SH-SY5Y (cell line): ENCODE data around the gene DLX3.

Source experiments
- GATA2 ChIP-seq: IDR thresholded peaks from 2 replicates; pipeline ENCODE4 v1.6.1; 2011; ENCODE audit warnings: mild to moderate bottlenecking, low read depth, low read length
- GATA3 ChIP-seq: IDR thresholded peaks from 2 replicates; pipeline ENCODE4 v1.6.1; 2011; ENCODE audit warnings: low read depth, mild to moderate bottlenecking, low read length, moderate library complexity

DNA sequence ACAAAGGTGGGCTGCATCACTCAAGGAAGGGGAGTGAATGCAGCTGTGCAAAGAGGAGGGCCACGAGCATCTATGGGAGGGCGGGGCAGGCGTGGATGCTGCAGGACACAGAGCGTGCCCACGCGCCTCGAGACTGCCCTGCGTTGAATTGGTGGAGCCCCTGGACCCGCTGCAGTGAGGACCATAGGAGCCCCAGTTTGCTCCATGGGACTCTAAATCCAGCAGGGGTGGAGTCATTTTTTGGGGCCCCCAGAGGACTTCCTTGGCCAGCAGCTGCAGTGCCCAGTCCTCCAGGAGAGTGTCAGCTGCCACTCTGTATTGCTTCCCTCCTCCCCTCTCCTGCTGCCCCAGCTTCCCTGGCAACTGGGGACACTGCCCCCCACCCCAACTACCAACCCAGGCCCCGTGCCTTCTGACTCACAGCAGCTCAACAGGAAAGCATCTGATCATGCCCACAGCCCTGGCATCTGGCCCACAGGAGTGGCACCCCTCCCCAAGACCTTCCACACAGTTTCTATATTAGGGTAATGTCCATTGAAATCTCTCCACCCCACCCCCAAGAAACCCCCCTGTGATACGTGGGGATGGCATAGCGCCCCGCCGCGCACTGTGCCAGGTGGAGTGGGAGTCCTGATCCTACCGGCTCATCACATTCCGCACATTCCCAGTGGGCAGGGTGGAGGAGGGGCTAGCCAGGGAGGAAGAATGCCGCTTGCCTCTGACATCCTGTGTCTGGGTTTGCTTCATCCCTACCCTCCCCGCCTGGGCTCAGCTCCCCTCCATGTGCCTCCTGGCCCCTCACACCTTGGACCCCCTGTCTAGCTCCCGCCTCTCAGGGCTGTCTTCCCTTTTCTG lies 33.1 kb upstream of the DLX3 start:
- no peak for TF ChIP-seq GATA2
- no peak for TF ChIP-seq GATA3
